BLaER1 (cell line): ENCODE measurements around the gene RHNO1.
A peak's percentile ranks its signal among the peaks of the same experiment; 100 is the strongest.

ENCODE experiments used
- H3K27ac ChIP-seq: shearing (Covaris generic); formaldehyde crosslinking; 2 replicates; pipeline ENCODE4 v1.8.1; 2022
- H3K27me3 ChIP-seq: shearing (Covaris generic); formaldehyde crosslinking; 2 replicates; pipeline ENCODE4 v1.8.1; 2022
- H3K36me3 ChIP-seq: shearing (Covaris generic); formaldehyde crosslinking; 2 replicates; pipeline ENCODE4 v1.8.1; 2022
- H3K4me1 ChIP-seq: shearing (Covaris generic); formaldehyde crosslinking; 2 replicates; pipeline ENCODE4 v1.8.1; 2022
- H3K4me2 ChIP-seq: shearing (Covaris generic); formaldehyde crosslinking; 2 replicates; pipeline ENCODE4 v1.8.1; 2022
- H3K4me3 ChIP-seq: shearing (Covaris generic); formaldehyde crosslinking; 2 replicates; pipeline ENCODE4 v1.8.1; 2022
- H3K9ac ChIP-seq: shearing (Covaris generic); formaldehyde crosslinking; 2 replicates; pipeline ENCODE4 v1.8.1; 2022
- H3K9me3 ChIP-seq: shearing (Covaris generic); formaldehyde crosslinking; 2 replicates; pipeline ENCODE4 v1.8.1; 2022
- H4K20me1 ChIP-seq: shearing (Covaris generic); formaldehyde crosslinking; 2 replicates; pipeline ENCODE4 v1.8.1; 2022
- Cebpa-rat ChIP-seq: shearing (Covaris generic); IDR thresholded peaks from 2 replicates; pipeline ENCODE4 v1.8.1; 2022

The RHNO1 gene

DNA sequence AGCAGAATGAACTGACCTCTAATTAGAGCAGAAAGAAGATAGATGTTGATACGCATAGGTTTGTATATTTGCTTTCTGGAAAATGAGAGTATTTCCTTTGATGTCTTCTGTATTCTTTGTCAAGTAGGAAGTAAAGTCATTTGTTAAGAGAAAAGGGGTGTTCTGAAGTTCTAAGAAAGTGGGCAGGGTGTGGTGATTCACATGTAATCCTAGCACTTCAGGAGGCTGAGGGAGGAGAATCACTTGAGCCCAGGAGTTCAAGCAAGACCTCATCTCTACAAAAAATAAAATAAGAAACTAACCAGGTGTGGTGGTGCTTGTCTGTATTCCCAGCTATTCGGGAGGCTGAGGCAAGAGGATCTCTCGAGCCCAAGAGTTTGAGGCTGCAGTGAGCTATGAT lies 2.8 kb downstream of the RHNO1 start:
- H3K27me3 ChIP-seq, result no peaks in the 10 kb centered on the region
- H3K9ac ChIP-seq, result no peak overlapping the region
- H3K36me3 ChIP-seq, result peaks cover 37% of the 10 kb centered on the region
- no peaks in the 10 kb centered on the region for H3K9me3 ChIP-seq
- no peak for TF ChIP-seq Cebpa-rat
- peaks cover 53% of the 10 kb centered on the region for H3K4me1 ChIP-seq
- peaks cover 8% of the 10 kb centered on the region; the same call in 1 of the 2 replicates for H4K20me1 ChIP-seq
- no peak overlapping the region for H3K4me3 ChIP-seq
- H3K27ac ChIP-seq, result no peak overlapping the region
- no peak overlapping the region for H3K4me2 ChIP-seq

DNA sequence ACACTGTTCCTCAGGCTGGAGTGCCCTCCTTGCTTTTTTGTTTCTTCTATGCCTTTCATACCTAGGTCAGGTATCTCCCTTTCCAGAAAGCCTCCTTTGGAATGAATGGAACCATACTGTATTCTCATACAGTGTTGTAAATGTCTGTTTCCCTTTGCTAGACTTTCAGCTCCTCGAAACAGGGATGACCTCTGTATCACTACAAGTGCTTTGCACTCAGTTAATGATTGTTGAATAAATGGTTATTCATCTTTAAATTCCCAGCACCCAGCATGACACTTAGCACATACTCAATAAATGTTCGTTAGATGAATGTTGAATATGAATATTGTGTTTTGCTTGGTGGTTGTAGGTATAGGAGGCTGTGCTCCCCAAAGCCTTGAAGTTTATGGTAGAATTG lies 7.8 kb downstream of the RHNO1 start:
- Histone ChIP-seq H3K9ac (no peak overlapping the region), H3K4me2 (peak overlapping the region; percentile 51), H3K36me3 (peaks cover 67% of the 10 kb centered on the region), H3K4me1 (peaks cover 26% of the 10 kb centered on the region), H3K9me3 (no peaks in the 10 kb centered on the region), H3K4me3 (no peak overlapping the region), H3K27me3 (no peaks in the 10 kb centered on the region), H3K27ac (no peak overlapping the region), H4K20me1 (peaks cover 8% of the 10 kb centered on the region; the same call in 1 of the 2 replicates)
- no peak for TF ChIP-seq Cebpa-rat

DNA sequence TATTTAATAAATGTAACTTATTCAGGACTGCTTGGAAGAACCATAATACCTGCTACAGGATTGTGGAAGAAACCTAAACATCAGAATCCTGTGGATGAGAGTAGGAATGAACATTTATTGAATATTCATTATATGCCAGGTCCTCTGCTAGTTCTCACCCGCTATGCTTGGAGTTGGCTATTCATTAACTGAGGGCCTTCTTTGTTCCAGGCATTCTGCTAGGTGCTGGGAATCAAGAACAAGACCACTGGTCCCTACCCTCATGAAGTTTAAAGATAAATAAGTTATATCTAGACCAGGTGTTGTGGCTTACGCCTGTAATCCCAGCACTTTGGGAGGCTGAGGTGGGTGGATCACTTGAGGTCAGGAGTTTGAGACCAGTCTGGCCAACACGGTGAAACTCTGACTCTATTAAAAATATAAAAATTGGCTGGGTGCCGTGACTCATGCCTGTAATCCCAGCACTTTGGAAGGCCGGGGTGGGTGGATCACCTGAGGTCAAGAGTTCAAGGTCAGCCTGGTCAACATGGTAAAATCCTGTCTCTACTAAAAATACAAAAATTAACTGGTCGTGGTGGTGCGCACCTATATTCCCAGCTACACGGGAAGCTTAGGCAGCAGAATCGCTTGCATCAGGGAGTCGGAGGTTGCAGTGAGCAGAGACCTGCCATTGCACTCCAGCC lies 9.9 kb downstream of the RHNO1 start:
- Histone ChIP-seq H3K27ac (no peak overlapping the region), H3K4me3 (no peak overlapping the region), H3K4me1 (peaks cover 39% of the 10 kb centered on the region), H3K9ac (no peak overlapping the region), H3K27me3 (no peaks in the 10 kb centered on the region), H3K36me3 (peaks cover 49% of the 10 kb centered on the region), H4K20me1 (peaks cover 7% of the 10 kb centered on the region; the same call in 1 of the 2 replicates), H3K9me3 (no peaks in the 10 kb centered on the region), H3K4me2 (no peak overlapping the region)
- no peak for TF ChIP-seq Cebpa-rat

DNA sequence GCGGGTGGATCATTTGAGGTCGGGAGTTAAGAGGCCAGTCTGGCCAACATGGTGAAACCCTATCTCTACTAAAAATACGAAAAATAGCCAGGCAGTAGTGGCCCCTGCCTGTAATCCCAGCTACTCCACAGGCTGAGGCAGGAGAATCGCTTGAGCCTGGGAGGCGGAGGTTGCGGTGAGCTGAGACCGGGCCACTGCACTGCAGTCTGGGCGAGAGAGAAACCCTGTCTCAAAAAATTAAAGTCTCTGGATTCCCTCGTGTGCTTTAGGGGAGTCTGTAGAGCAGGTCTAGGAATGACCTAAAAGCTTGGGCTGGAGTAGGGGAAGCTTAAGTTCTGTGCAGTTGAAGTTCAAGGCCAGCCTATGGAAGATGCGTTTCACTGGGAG lies 13.0 kb downstream of the RHNO1 start:
- Histone ChIP-seq H3K4me2 (peak overlapping the region; percentile 93), H3K36me3 (peaks cover 40% of the 10 kb centered on the region), H3K27ac (peak overlapping the region; percentile 74), H3K9me3 (no peaks in the 10 kb centered on the region), H3K9ac (peak overlapping the region; percentile 84), H3K4me3 (peak overlapping the region; percentile 96), H3K27me3 (no peaks in the 10 kb centered on the region), H4K20me1 (no peaks in the 10 kb centered on the region), H3K4me1 (peaks cover 31% of the 10 kb centered on the region)
- no peak for TF ChIP-seq Cebpa-rat

DNA sequence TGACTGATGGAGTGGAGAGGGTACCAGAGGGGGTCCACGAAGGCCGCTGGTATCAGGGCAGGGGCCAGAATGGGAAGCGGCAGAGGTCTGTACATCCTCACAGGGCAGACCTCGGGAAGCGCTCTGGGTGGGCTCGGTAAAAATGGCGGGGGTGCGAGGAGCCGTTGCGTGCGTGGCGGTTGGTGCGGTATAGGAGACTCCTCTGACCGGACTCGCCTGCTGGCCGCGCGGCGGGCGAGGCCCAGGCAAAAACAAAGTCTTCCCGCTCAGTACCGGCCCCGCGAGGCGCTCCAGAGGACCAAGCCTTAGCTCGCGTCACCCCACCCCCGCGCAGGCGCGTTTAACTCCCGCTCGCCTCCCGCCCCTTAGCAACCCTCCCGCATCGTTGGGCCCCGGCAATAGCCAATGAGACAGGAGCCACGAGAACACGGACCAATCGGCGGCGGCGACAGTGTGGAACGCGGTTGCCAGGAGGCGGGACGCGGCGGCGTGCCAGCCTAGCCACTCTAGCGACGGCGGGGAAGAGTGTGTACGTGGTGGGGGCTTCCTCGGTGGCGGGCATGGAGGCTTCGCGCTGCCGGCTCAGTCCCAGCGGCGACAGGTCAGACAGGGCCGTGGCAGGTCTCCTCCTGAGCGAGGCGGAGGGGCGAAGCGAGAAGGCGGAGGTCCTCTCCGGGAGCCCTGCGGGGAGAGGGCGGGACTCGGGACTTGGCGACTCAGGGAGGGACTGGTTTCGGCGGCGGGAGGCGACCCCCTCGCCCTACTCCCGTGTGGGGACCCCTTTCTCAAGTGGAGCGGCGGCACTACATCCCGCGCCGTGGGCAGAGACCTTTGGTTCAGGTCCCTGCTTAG lies 13.6 kb downstream of the RHNO1 start, which contains the start of gene TULP3:
Gene TULP3, plus strand, starts transcription at position 504 of the 852 bp plus-strand sequence. Its CDS starts 57 bp downstream, at position 561.
- Histone ChIP-seq H3K4me1 (peaks cover 27% of the 10 kb centered on the region), H3K4me3 (peak within 1 kb of the TSS; percentile 96), H3K4me2 (peak within 1 kb of the TSS; percentile 93), H3K9ac (peak within 1 kb of the TSS; percentile 84), H3K27me3 (no peaks in the 10 kb centered on the region), H3K9me3 (no peaks in the 10 kb centered on the region), H3K27ac (peak within 1 kb of the TSS; percentile 74), H3K36me3 (peaks cover 39% of the 10 kb centered on the region), H4K20me1 (no peaks in the 10 kb centered on the region)
- no peak for TF ChIP-seq Cebpa-rat

DNA sequence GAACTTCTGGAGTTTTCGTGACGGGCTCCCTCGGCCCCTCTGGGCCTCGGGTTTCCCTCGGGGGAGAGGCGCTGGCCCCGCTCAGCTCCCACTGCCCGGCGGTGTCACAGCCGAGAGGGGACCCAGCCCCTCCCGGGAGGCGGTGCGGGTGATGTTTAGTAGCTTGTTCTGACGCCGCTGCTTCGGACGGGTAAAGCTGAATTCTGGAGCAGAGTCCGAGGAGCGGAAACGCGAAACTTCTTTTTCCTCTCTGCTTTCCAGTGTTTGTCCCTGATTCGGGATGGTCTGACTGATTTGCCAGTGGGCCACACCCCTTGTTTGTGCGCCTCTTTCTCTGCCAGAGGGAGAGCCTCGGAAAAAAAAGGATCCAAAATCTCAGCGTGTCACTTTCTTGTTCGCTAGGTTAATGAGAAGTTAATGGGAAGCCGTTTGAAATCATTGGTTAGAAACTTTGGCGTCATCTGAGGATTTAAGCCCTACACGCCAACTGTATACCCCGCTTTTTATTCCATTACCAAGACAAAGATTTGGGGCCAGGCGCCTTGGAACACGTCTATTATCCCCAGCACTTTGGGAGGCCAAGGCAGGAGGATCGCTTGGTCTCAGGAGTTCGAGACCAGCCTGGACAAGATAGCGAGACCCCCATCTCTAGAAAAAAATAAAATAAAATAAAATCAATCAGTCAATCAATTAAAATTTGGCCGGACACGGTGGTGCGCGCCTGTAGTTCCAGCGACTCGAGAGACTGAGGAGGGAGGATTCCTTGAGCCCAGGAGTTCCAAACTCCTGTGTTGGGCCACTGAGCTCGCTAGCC lies 14.4 kb downstream of the RHNO1 start:
- no peaks in the 10 kb centered on the region for H3K27me3 ChIP-seq
- peak overlapping the region; percentile 96 for H3K4me3 ChIP-seq
- peak overlapping the region; percentile 73 for H3K27ac ChIP-seq
- H3K4me2 ChIP-seq, result peak overlapping the region; percentile 93
- peaks cover 31% of the 10 kb centered on the region for H3K36me3 ChIP-seq
- no peaks in the 10 kb centered on the region for H4K20me1 ChIP-seq
- peaks cover 22% of the 10 kb centered on the region for H3K4me1 ChIP-seq
- peak overlapping the region; percentile 84 for H3K9ac ChIP-seq
- no peak for TF ChIP-seq Cebpa-rat
- no peaks in the 10 kb centered on the region for H3K9me3 ChIP-seq

DNA sequence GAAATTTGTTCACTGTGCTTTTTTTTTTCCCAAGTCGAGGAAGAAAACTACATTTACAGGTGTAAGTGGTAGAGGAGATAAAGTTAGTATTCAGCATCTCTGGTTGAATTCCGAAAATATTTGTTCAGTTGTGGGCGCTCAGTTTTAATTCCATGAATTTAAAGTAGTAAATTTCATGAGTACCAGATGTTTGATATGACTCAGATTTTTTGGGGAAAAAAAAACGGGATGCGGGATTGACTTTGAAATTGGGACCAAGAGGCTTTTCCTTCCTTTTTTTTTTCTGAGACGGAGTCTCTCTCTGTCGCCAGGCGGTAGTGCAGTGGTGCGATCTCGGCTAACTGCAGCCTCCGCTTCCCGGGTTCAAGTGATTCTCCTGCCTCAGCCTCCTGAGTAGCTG lies 15.2 kb downstream of the RHNO1 start:
- Histone ChIP-seq H3K36me3 (peaks cover 23% of the 10 kb centered on the region), H3K27me3 (no peaks in the 10 kb centered on the region), H4K20me1 (no peaks in the 10 kb centered on the region), H3K9me3 (no peaks in the 10 kb centered on the region), H3K4me3 (no peak overlapping the region), H3K27ac (no peak overlapping the region), H3K9ac (no peak overlapping the region), H3K4me1 (peaks cover 22% of the 10 kb centered on the region), H3K4me2 (peak overlapping the region; percentile 93)
- TF ChIP-seq Cebpa-rat, result no peak

DNA sequence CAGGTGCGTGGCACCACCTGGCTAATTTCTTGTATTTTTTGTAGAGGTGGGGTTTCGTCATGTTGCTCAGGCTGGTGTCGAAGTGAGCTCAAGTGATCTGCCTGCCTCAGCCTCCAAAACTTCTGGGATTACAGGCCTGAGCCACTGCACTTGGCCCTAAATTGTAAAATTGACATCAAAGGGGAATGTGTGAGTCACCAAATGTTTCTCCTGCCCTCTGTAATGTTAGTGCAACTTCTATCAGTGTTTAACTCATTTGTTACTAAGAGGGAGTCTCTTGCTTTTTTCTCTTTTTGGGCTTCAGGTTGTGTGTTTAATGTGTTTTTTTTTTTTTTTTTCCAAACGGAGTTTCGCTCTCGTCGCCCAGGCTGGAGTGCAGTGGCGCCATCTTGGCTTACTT lies 16.0 kb downstream of the RHNO1 start:
- Histone ChIP-seq H3K36me3 (peaks cover 15% of the 10 kb centered on the region), H3K27me3 (no peaks in the 10 kb centered on the region), H3K4me2 (no peak overlapping the region), H3K4me1 (peaks cover 22% of the 10 kb centered on the region), H3K27ac (no peak overlapping the region), H3K4me3 (no peak overlapping the region), H3K9ac (no peak overlapping the region), H3K9me3 (no peaks in the 10 kb centered on the region), H4K20me1 (no peaks in the 10 kb centered on the region)
- TF ChIP-seq Cebpa-rat, result no peak

DNA sequence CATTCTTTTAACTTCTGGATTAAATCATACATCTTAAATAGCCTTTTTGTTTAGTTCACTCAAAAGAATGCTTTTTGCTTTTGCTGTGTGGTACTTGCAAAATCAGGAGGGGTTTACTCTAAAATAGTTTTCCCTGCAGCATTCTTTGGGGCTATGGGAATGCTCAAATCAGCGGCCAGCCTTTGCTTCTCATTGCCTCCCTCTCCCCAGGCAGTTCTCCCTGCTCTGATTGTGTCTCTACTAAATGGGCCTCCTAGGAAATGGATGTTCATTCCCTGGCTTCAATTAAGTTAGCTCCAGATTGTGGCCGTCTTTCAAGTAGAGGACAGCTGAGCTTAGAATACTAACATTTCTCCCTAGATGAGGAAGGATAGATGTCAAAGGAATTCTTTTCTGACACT lies 18.0 kb downstream of the RHNO1 start:
- H4K20me1 ChIP-seq, result no peaks in the 10 kb centered on the region
- no peak overlapping the region for H3K4me2 ChIP-seq
- H3K4me3 ChIP-seq, result no peak overlapping the region
- no peaks in the 10 kb centered on the region for H3K9me3 ChIP-seq
- no peak overlapping the region for H3K27ac ChIP-seq
- no peak for TF ChIP-seq Cebpa-rat
- H3K27me3 ChIP-seq, result no peaks in the 10 kb centered on the region
- peaks cover 17% of the 10 kb centered on the region for H3K4me1 ChIP-seq
- H3K36me3 ChIP-seq, result no peaks in the 10 kb centered on the region
- H3K9ac ChIP-seq, result no peak overlapping the region
